GM23338 (cell line): ENCODE results near the gene TCHHL1. TPM values are rescaled to one million over a fixed set of nuclear protein-coding genes. Genes with fewer than 3 reads are reported as not detected.

Source experiments
- ATAC-seq: fragments of 200-7000 bp; cut with Tn5 transposase; 3 replicates; pipeline ENCODE4 v1.9.1; 2020
- DNase-seq: peaks from one replicate; pipeline ENCODE4 v3.0.0-alpha.2; 2015; ENCODE audit warnings: low spot score
- H2AFZ ChIP-seq: fragments of 200-600 bp; sonication (generic); 2 replicates; pipeline ENCODE4 v1.8.0; 2016; ENCODE audit warnings: antibody characterized with exemption, mild to moderate bottlenecking, moderate library complexity
- H3F3A ChIP-seq: fragments of 200-600 bp; sonication (generic); replicated peaks from 2 replicates; pipeline ENCODE4 v1.8.0; 2017; ENCODE audit warnings: antibody characterized with exemption, mixed run types, low read depth
- H3K27ac ChIP-seq: fragments of 200-600 bp; sonication (generic); 2 replicates; pipeline ENCODE4 v1.6.1; 2016; ENCODE audit warnings: low read depth
- H3K27me3 ChIP-seq: fragments of 200-600 bp; sonication (generic); 2 replicates; pipeline ENCODE4 v1.8.0; 2016; ENCODE audit warnings: mild to moderate bottlenecking, mixed run types, moderate library complexity; ENCODE audit not compliant: insufficient read depth
- H3K36me3 ChIP-seq: fragments of 200-600 bp; sonication (generic); 2 replicates; pipeline ENCODE4 v1.8.0; 2016; ENCODE audit warnings: mild to moderate bottlenecking; ENCODE audit not compliant: insufficient read depth
- H3K4me1 ChIP-seq: fragments of 200-600 bp; sonication (generic); 2 replicates; pipeline ENCODE4 v1.8.0; 2016; ENCODE audit warnings: mild to moderate bottlenecking, moderate library complexity; ENCODE audit not compliant: insufficient read depth
- H3K4me2 ChIP-seq: fragments of 200-600 bp; sonication (generic); 2 replicates; pipeline ENCODE4 v1.7.1; 2017; ENCODE audit warnings: mixed run types
- H3K4me3 ChIP-seq: fragments of 200-600 bp; sonication (generic); 2 replicates; pipeline ENCODE4 v1.6.1; 2016; ENCODE audit warnings: mixed run types
- H3K79me2 ChIP-seq: fragments of 200-600 bp; sonication (generic); replicated peaks from 2 replicates; pipeline ENCODE4 v1.8.0; 2017; ENCODE audit warnings: mild to moderate bottlenecking; ENCODE audit not compliant: insufficient read depth
- H3K9me2 ChIP-seq: fragments of 200-600 bp; sonication (generic); 2 replicates; pipeline ENCODE4 v1.8.0; 2017; ENCODE audit not compliant: insufficient read depth
- H4K20me1 ChIP-seq: fragments of 200-600 bp; sonication (generic); replicated peaks from 2 replicates; pipeline ENCODE4 v1.8.0; 2017; ENCODE audit warnings: mild to moderate bottlenecking; ENCODE audit not compliant: insufficient read depth
- H3K27ac Mint-ChIP-seq: 2 replicates; pipeline ENCODE4 v1.8.0; 2020; ENCODE audit warnings: inconsistent platforms, mild to moderate bottlenecking, moderate library complexity, mixed read lengths
- H3K27me3 Mint-ChIP-seq: 3 replicates; pipeline ENCODE4 v1.8.0; 2022; ENCODE audit warnings: low read depth, mild to moderate bottlenecking, moderate library complexity, mixed read lengths, inconsistent platforms; ENCODE audit not compliant: insufficient read depth, poor library complexity
- H3K36me3 Mint-ChIP-seq: 3 replicates; pipeline ENCODE4 v1.8.0; 2021; ENCODE audit warnings: low read depth, mild to moderate bottlenecking, inconsistent platforms, moderate library complexity, mixed read lengths
- H3K4me1 Mint-ChIP-seq: 3 replicates; pipeline ENCODE4 v1.8.0; 2020; ENCODE audit warnings: mild to moderate bottlenecking, inconsistent platforms, mixed read lengths
- H3K4me3 Mint-ChIP-seq: 3 replicates; pipeline ENCODE4 v1.8.0; 2021; ENCODE audit warnings: moderate library complexity, mild to moderate bottlenecking, inconsistent platforms, mixed read lengths
- H3K9me3 Mint-ChIP-seq: 3 replicates; pipeline ENCODE4 v1.8.0; 2020; ENCODE audit warnings: moderate library complexity, mild to moderate bottlenecking, inconsistent platforms, mixed read lengths
- CREB1 ChIP-seq: fragments of 250-450 bp; sonication (Bioruptor Pico); IDR thresholded peaks from 2 replicates; pipeline ENCODE4 v1.5.0; 2020; ENCODE audit warnings: low read depth, mild to moderate bottlenecking, moderate library complexity
- EZH2 ChIP-seq: fragments of 200-600 bp; sonication (generic); IDR thresholded peaks from one replicate; pipeline ENCODE4 v1.8.0; 2017; ENCODE audit warnings: antibody characterized with exemption, mild to moderate bottlenecking, low read depth; ENCODE audit not compliant: unreplicated experiment
- EZH2phosphoT487 ChIP-seq: fragments of 200-600 bp; sonication (generic); IDR thresholded peaks from one replicate; pipeline ENCODE4 v1.8.1; 2018; ENCODE audit warnings: antibody characterized with exemption; ENCODE audit not compliant: unreplicated experiment
- JUNB ChIP-seq: IDR thresholded peaks from one replicate; pipeline ENCODE4 v1.6.1; 2016; ENCODE audit warnings: antibody characterized with exemption; ENCODE audit not compliant: unreplicated experiment
- NANOG ChIP-seq: IDR thresholded peaks from 2 replicates; pipeline ENCODE4 v1.6.1; 2016; ENCODE audit warnings: antibody characterized with exemption, borderline replicate concordance
- POLR2AphosphoS5 ChIP-seq: IDR thresholded peaks from 2 replicates; pipeline ENCODE4 v1.6.1; 2016; ENCODE audit warnings: antibody characterized with exemption, low read depth
- STAT1 ChIP-seq: IDR thresholded peaks from one replicate; pipeline ENCODE4 v1.6.1; 2016; ENCODE audit warnings: antibody characterized with exemption; ENCODE audit not compliant: unreplicated experiment
- ZNF114 ChIP-seq: fragments of 250-450 bp; sonication (Bioruptor Pico); IDR thresholded peaks from 2 replicates; pipeline ENCODE4 v1.5.0; 2020; ENCODE audit warnings: mild to moderate bottlenecking, moderate library complexity
- ZNF331 ChIP-seq: fragments of 250-450 bp; sonication (Bioruptor Pico); IDR thresholded peaks from 2 replicates; pipeline ENCODE4 v1.5.0; 2020; ENCODE audit warnings: low read depth, mild to moderate bottlenecking, moderate library complexity
- polyA plus RNA-seq: library from polyadenylated mRNA; unstranded; fragments of >200 nt; fragmentation: Nextera tagmentation; extraction: Ambion mirVana; gene quantifications from 2 replicates; pipeline ENCODE4 v1.2.1, GENCODE V29; 2016
- total RNA-seq: library from RNA; depleted of rRNA; stranded (reverse); fragments of >200 nt; shearing (Covaris generic); gene quantifications from 2 replicates; pipeline ENCODE4 v1.2.3, GENCODE V29; 2014
- TF ChIP-seq, protein P1 (sequence below): fragments of 250-450 bp; sonication (Bioruptor Pico); IDR thresholded peaks from 2 replicates; pipeline ENCODE4 v1.5.0; 2020; ENCODE audit warnings: mild to moderate bottlenecking, moderate library complexity
- TF ChIP-seq, protein P2 (sequence below): IDR thresholded peaks from 2 replicates; pipeline ENCODE4 v1.6.1; 2016; ENCODE audit warnings: antibody characterized with exemption
- TF ChIP-seq, protein P3 (sequence below), 2 experiments: fragments of 200-600 bp in 1 of 2; sonication (generic) in 1 of 2; conservative IDR thresholded peaks; 2 replicates each; pipeline versions ENCODE4 v1.5.1 to v1.6.1; 2016 to 2017; ENCODE audit warnings: antibody characterized with exemption in 2 of 2, low read depth in 2 of 2, mild to moderate bottlenecking in 2 of 2, moderate library complexity in 1 of 2
- TF ChIP-seq, protein P4 (sequence below): IDR thresholded peaks from one replicate; pipeline ENCODE4 v1.6.1; 2018; ENCODE audit warnings: antibody characterized with exemption; ENCODE audit not compliant: unreplicated experiment

TCHHL1 gene
- total and polyA plus RNA-seq, 2 experiments from 2014 or later, result not detected

DNA sequence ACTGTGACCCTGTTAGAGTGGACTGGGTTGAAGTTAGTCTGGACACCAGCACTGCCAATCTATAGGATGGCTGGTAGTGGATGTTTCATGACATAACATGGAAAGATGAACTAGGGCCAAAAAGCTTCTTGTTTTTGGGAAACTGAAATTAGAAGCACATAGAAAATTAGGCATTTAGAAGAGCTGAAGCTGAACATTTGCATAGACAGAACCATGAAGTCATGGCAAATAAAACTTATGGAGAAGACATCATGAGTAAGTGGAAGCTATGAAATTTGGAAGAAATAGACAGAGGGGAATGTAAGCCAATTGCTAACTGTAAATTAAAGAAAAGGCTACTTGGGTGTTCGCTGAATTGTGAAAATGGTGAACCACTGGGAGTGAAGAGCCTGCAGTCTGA, 49.4 kb downstream of the TCHHL1 start (continued):
- TF ChIP-seq POLR2AphosphoS5 (no peak), JUNB (no peak), ZNF331 (CRISPR knock-in tag) (no peak), STAT1 (no peak), CREB1 (CRISPR knock-in tag) (no peak)

DNA sequence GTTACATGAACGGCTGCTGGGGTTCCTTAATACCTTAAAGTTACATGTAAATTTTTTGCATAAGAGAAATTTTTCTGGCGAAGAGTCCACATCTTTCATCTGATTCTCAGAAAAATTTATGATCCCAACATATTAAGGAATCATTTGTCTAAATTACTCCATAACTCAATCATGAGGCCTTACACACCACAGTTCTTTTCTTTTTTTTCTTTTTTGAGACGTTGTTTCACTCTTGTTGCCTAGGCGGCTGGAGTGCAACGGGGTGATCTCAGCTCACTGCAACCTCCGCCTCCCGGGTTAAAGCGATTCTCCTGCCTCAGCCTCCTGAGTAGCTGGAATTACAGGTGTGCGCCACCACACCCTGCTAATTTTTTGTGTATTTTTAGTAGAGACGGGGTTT, 50.0 kb downstream of the TCHHL1 start:
- H3K27ac ChIP-seq, result no peak overlapping the region
- H3K27me3 ChIP-seq, result peaks cover 37% of the 10 kb centered on the region
- H4K20me1 ChIP-seq, result no peaks in the 10 kb centered on the region
- Mint-ChIP-seq H3K4me3 (no peak overlapping the region), H3K4me1 (peaks cover 27% of the 10 kb centered on the region), H3K27ac (no peak overlapping the region), H3K36me3 (no peaks in the 10 kb centered on the region), H3K9me3 (no peaks in the 10 kb centered on the region), H3K27me3 (peaks cover 14% of the 10 kb centered on the region)
- H3K9me2 ChIP-seq, result peaks cover 11% of the 10 kb centered on the region; the same call in 1 of the 2 replicates
- H3K79me2 ChIP-seq, result no peaks in the 10 kb centered on the region
- TF ChIP-seq, protein P1, sequence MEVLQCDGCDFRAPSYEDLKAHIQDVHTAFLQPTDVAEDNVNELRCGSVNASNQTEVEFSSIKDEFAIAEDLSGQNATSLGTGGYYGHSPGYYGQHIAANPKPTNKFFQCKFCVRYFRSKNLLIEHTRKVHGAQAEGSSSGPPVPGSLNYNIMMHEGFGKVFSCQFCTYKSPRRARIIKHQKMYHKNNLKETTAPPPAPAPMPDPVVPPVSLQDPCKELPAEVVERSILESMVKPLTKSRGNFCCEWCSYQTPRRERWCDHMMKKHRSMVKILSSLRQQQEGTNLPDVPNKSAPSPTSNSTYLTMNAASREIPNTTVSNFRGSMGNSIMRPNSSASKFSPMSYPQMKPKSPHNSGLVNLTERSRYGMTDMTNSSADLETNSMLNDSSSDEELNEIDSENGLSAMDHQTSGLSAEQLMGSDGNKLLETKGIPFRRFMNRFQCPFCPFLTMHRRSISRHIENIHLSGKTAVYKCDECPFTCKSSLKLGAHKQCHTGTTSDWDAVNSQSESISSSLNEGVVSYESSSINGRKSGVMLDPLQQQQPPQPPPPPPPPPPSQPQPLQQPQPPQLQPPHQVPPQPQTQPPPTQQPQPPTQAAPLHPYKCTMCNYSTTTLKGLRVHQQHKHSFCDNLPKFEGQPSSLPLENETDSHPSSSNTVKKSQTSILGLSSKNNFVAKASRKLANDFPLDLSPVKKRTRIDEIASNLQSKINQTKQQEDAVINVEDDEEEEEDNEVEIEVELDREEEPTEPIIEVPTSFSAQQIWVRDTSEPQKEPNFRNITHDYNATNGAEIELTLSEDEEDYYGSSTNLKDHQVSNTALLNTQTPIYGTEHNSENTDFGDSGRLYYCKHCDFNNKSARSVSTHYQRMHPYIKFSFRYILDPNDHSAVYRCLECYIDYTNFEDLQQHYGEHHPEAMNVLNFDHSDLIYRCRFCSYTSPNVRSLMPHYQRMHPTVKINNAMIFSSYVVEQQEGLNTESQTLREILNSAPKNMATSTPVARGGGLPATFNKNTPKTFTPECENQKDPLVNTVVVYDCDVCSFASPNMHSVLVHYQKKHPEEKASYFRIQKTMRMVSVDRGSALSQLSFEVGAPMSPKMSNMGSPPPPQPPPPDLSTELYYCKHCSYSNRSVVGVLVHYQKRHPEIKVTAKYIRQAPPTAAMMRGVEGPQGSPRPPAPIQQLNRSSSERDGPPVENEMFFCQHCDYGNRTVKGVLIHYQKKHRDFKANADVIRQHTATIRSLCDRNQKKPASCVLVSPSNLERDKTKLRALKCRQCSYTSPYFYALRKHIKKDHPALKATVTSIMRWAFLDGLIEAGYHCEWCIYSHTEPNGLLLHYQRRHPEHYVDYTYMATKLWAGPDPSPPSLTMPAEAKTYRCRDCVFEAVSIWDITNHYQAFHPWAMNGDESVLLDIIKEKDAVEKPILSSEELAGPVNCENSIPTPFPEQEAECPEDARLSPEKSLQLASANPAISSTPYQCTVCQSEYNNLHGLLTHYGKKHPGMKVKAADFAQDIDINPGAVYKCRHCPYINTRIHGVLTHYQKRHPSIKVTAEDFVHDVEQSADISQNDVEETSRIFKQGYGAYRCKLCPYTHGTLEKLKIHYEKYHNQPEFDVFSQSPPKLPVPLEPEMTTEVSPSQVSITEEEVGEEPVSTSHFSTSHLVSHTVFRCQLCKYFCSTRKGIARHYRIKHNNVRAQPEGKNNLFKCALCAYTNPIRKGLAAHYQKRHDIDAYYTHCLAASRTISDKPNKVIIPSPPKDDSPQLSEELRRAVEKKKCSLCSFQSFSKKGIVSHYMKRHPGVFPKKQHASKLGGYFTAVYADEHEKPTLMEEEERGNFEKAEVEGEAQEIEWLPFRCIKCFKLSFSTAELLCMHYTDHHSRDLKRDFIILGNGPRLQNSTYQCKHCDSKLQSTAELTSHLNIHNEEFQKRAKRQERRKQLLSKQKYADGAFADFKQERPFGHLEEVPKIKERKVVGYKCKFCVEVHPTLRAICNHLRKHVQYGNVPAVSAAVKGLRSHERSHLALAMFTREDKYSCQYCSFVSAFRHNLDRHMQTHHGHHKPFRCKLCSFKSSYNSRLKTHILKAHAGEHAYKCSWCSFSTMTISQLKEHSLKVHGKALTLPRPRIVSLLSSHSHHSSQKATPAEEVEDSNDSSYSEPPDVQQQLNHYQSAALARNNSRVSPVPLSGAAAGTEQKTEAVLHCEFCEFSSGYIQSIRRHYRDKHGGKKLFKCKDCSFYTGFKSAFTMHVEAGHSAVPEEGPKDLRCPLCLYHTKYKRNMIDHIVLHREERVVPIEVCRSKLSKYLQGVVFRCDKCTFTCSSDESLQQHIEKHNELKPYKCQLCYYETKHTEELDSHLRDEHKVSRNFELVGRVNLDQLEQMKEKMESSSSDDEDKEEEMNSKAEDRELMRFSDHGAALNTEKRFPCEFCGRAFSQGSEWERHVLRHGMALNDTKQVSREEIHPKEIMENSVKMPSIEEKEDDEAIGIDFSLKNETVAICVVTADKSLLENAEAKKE, result no peak
- TF ChIP-seq STAT1 (no peak), ZNF114 (CRISPR knock-in tag) (no peak), EZH2 (no peak), ZNF331 (CRISPR knock-in tag) (no peak), NANOG (no peak), EZH2phosphoT487 (no peak), CREB1 (CRISPR knock-in tag) (no peak)
- TF ChIP-seq, protein P2, sequence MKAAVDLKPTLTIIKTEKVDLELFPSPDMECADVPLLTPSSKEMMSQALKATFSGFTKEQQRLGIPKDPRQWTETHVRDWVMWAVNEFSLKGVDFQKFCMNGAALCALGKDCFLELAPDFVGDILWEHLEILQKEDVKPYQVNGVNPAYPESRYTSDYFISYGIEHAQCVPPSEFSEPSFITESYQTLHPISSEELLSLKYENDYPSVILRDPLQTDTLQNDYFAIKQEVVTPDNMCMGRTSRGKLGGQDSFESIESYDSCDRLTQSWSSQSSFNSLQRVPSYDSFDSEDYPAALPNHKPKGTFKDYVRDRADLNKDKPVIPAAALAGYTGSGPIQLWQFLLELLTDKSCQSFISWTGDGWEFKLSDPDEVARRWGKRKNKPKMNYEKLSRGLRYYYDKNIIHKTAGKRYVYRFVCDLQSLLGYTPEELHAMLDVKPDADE, result no peak
- TF ChIP-seq, protein P3, sequence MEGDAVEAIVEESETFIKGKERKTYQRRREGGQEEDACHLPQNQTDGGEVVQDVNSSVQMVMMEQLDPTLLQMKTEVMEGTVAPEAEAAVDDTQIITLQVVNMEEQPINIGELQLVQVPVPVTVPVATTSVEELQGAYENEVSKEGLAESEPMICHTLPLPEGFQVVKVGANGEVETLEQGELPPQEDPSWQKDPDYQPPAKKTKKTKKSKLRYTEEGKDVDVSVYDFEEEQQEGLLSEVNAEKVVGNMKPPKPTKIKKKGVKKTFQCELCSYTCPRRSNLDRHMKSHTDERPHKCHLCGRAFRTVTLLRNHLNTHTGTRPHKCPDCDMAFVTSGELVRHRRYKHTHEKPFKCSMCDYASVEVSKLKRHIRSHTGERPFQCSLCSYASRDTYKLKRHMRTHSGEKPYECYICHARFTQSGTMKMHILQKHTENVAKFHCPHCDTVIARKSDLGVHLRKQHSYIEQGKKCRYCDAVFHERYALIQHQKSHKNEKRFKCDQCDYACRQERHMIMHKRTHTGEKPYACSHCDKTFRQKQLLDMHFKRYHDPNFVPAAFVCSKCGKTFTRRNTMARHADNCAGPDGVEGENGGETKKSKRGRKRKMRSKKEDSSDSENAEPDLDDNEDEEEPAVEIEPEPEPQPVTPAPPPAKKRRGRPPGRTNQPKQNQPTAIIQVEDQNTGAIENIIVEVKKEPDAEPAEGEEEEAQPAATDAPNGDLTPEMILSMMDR (conservative IDR thresholded peaks at IDR 0.05; ENCODE audit: low read depth in 2 of 2), result no peak
- TF ChIP-seq, protein P4, sequence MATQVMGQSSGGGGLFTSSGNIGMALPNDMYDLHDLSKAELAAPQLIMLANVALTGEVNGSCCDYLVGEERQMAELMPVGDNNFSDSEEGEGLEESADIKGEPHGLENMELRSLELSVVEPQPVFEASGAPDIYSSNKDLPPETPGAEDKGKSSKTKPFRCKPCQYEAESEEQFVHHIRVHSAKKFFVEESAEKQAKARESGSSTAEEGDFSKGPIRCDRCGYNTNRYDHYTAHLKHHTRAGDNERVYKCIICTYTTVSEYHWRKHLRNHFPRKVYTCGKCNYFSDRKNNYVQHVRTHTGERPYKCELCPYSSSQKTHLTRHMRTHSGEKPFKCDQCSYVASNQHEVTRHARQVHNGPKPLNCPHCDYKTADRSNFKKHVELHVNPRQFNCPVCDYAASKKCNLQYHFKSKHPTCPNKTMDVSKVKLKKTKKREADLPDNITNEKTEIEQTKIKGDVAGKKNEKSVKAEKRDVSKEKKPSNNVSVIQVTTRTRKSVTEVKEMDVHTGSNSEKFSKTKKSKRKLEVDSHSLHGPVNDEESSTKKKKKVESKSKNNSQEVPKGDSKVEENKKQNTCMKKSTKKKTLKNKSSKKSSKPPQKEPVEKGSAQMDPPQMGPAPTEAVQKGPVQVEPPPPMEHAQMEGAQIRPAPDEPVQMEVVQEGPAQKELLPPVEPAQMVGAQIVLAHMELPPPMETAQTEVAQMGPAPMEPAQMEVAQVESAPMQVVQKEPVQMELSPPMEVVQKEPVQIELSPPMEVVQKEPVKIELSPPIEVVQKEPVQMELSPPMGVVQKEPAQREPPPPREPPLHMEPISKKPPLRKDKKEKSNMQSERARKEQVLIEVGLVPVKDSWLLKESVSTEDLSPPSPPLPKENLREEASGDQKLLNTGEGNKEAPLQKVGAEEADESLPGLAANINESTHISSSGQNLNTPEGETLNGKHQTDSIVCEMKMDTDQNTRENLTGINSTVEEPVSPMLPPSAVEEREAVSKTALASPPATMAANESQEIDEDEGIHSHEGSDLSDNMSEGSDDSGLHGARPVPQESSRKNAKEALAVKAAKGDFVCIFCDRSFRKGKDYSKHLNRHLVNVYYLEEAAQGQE, result no peak
- no peak for DNase-seq
- H3K36me3 ChIP-seq, result no peaks in the 10 kb centered on the region
- no peak overlapping the region for H3K4me2 ChIP-seq
- no peak for ATAC-seq
- peaks cover 32% of the 10 kb centered on the region for H3K4me1 ChIP-seq
- no peaks in the 10 kb centered on the region; the same call in 1 of the 2 replicates for H3F3A ChIP-seq
- H3K4me3 ChIP-seq, result no peak overlapping the region
- H2AFZ ChIP-seq, result no peak overlapping the region
